SKM-1 (cell line): Measurements from ENCODE around the gene NDUFA5.
"Not testable (repeated sequence)": the region's sequence is repeated elsewhere in the genome, so short reads cannot be mapped to it uniquely, and the experiment has no call there.

Source experiments
- DNase-seq: peaks from one replicate; lab custom pipeline; 2025; ENCODE audit not compliant: unreplicated experiment; lab: John Stamatoyannopoulos, UW

Gene NDUFA5

GRCh38 chr7:123526533-123526932, 31.1 kb downstream of the NDUFA5 start:
- DNase-seq, result not testable (repeated sequence)

GRCh38 chr7:123522066-123522465, 35.6 kb downstream of the NDUFA5 start:
- DNase-seq, result no peak

GRCh38 chr7:123505221-123505620, 52.4 kb downstream of the NDUFA5 start:
- no peak for DNase-seq

- DNase-seq, result no peak
These were observed 55.4 kb downstream of the NDUFA5 start for GRCh38 chr7:123502201-123502600.

GRCh38 chr7:123500878-123501489, 56.6 kb downstream of the NDUFA5 start:
- no peak for DNase-seq

GRCh38 chr7:123499211-123499970, 58.2 kb downstream of the NDUFA5 start:
- DNase-seq, result no peak

- DNase-seq, result no peak
These were observed 59.0 kb downstream of the NDUFA5 start for GRCh38 chr7:123498601-123499000.

GRCh38 chr7:123498031-123498430, 59.6 kb downstream of the NDUFA5 start:
- DNase-seq, result no peak

GRCh38 chr7:123494193-123494796, 63.3 kb downstream of the NDUFA5 start:
- DNase-seq, result peak; percentile 28

GRCh38 chr7:123492485-123492884, 65.1 kb downstream of the NDUFA5 start:
- DNase-seq, result no peak
